SU-DHL-6 (cell line): ENCODE results near the gene PHACTR1.

Source experiments
- H2AFZ ChIP-seq: fragments of 200-600 bp; sonication (generic); 2 replicates; pipeline ENCODE4 v1.6.1; 2014; ENCODE audit warnings: low read depth, mild to moderate bottlenecking, moderate library complexity, mixed read lengths, antibody characterized with exemption, low read length; ENCODE audit not compliant: severe bottlenecking
- H3F3A ChIP-seq: fragments of 200-600 bp; shearing (Covaris generic); 2 replicates; pipeline ENCODE4 v1.6.0; 2016; ENCODE audit warnings: antibody characterized with exemption, mild to moderate bottlenecking; ENCODE audit not compliant: insufficient read depth
- H3K27ac ChIP-seq: fragments of 200-600 bp; sonication (generic); 2 replicates; pipeline ENCODE4 v1.5.1; 2016; ENCODE audit warnings: low read depth, mild to moderate bottlenecking, low read length, moderate library complexity, mixed read lengths
- H3K27me3 ChIP-seq: fragments of 200-600 bp; sonication (generic), shearing (Covaris generic); 2 replicates; pipeline ENCODE4 v1.6.0; 2014; ENCODE audit warnings: mild to moderate bottlenecking, low read length
- H3K36me3 ChIP-seq: fragments of 200-600 bp; sonication (generic); 2 replicates; pipeline ENCODE4 v1.6.1; 2014; ENCODE audit warnings: mild to moderate bottlenecking, low read length, mixed read lengths
- H3K4me2 ChIP-seq: fragments of 300-600, 200-600 bp; shearing (Covaris generic), sonication (generic); 2 replicates; pipeline ENCODE4 v1.6.0; 2014; ENCODE audit warnings: low read length, low read depth, mild to moderate bottlenecking; ENCODE audit not compliant: poor library complexity, severe bottlenecking
- H3K4me3 ChIP-seq: fragments of 200-600 bp; sonication (generic); 2 replicates; pipeline ENCODE4 v1.5.1; 2014; ENCODE audit warnings: antibody characterized with exemption, low read length, mild to moderate bottlenecking, mixed read lengths; ENCODE audit not compliant: insufficient read depth, poor library complexity, severe bottlenecking
- H3K79me2 ChIP-seq: fragments of 200-600 bp; sonication (generic); 2 replicates; pipeline ENCODE4 v1.6.1; 2014; ENCODE audit warnings: mild to moderate bottlenecking, low read length, moderate library complexity; ENCODE audit not compliant: insufficient read depth
- H3K9ac ChIP-seq: fragments of 200-600 bp; sonication (generic); 2 replicates; pipeline ENCODE4 v1.7.0; 2014; ENCODE audit warnings: mild to moderate bottlenecking, low read length
- H3K9me2 ChIP-seq: fragments of 200-600 bp; sonication (generic); replicated peaks from 2 replicates; pipeline ENCODE4 v1.6.1; 2014; ENCODE audit warnings: low read length; ENCODE audit not compliant: insufficient read depth
- H3K9me3 ChIP-seq: fragments of 200-600 bp; sonication (generic); 2 replicates; pipeline ENCODE4 v1.6.1; 2014; ENCODE audit warnings: low read length, mixed read lengths; ENCODE audit not compliant: insufficient read depth
- H4K20me1 ChIP-seq: fragments of 200-600 bp; sonication (generic); 2 replicates; pipeline ENCODE4 v1.6.1; 2014; ENCODE audit warnings: low read depth, mild to moderate bottlenecking, antibody characterized with exemption, low read length, moderate library complexity, mixed read lengths
- CTCF ChIP-seq: fragments of 200-600 bp; sonication (generic); IDR thresholded peaks from one replicate; pipeline ENCODE4 v1.5.1; 2017; ENCODE audit warnings: antibody characterized with exemption, mild to moderate bottlenecking, low read length, moderate library complexity; ENCODE audit not compliant: insufficient read depth, poor library complexity, severe bottlenecking
- EZH2phosphoT487 ChIP-seq: fragments of 200-600 bp; sonication (generic), shearing (Covaris generic); conservative IDR thresholded peaks from 2 replicates; pipeline ENCODE4 v1.6.1; 2018; ENCODE audit warnings: mild to moderate bottlenecking, antibody characterized with exemption, low read length, moderate library complexity, mixed read lengths

The PHACTR1 gene

GRCh38 chr6:12811519-12811918 lies 95.0 kb downstream of the PHACTR1 start:
- H3K9me3 ChIP-seq = no peaks in the 10 kb centered on the region
- H4K20me1 ChIP-seq = no peaks in the 10 kb centered on the region
- no peaks in the 10 kb centered on the region for H3K79me2 ChIP-seq
- H3K27me3 ChIP-seq = no peaks in the 10 kb centered on the region
- H3K9me2 ChIP-seq = no peaks in the 10 kb centered on the region
- H3F3A ChIP-seq = no peaks in the 10 kb centered on the region
- H3K27ac ChIP-seq = no peak overlapping the region
- H3K9ac ChIP-seq = no peak overlapping the region
- no peak overlapping the region for H3K4me2 ChIP-seq
- no peaks in the 10 kb centered on the region for H3K36me3 ChIP-seq
- no peak overlapping the region for H3K4me3 ChIP-seq
- no peak for TF ChIP-seq CTCF
- TF ChIP-seq EZH2phosphoT487 = no peak
- H2AFZ ChIP-seq = no peak overlapping the region

- Histone ChIP-seq H3K27ac (no peak overlapping the region), H4K20me1 (no peaks in the 10 kb centered on the region), H3K9me2 (no peaks in the 10 kb centered on the region), H3K27me3 (no peaks in the 10 kb centered on the region), H3F3A (no peaks in the 10 kb centered on the region), H3K79me2 (no peaks in the 10 kb centered on the region), H3K4me3 (no peak overlapping the region), H3K4me2 (no peak overlapping the region), H3K36me3 (no peaks in the 10 kb centered on the region), H2AFZ (no peak overlapping the region), H3K9ac (no peak overlapping the region), H3K9me3 (no peaks in the 10 kb centered on the region)
- TF ChIP-seq EZH2phosphoT487 (no peak), CTCF (no peak)
Measured at GRCh38 chr6:12813321-12813720, 96.8 kb downstream of the PHACTR1 start.

GRCh38 chr6:12814015-12814414 lies 97.4 kb downstream of the PHACTR1 start:
- H3K9ac ChIP-seq = no peak overlapping the region
- H3F3A ChIP-seq = no peaks in the 10 kb centered on the region
- no peaks in the 10 kb centered on the region for H3K36me3 ChIP-seq
- TF ChIP-seq CTCF (no peak), EZH2phosphoT487 (no peak)
- no peak overlapping the region for H3K4me2 ChIP-seq
- H4K20me1 ChIP-seq = no peaks in the 10 kb centered on the region
- H3K27ac ChIP-seq = no peak overlapping the region
- no peaks in the 10 kb centered on the region for H3K9me2 ChIP-seq
- H3K79me2 ChIP-seq = no peaks in the 10 kb centered on the region
- no peaks in the 10 kb centered on the region for H3K27me3 ChIP-seq
- no peak overlapping the region for H3K4me3 ChIP-seq
- no peaks in the 10 kb centered on the region for H3K9me3 ChIP-seq
- no peak overlapping the region for H2AFZ ChIP-seq

GRCh38 chr6:12815089-12815488 lies 98.5 kb downstream of the PHACTR1 start:
- Histone ChIP-seq H3K9me3 (no peaks in the 10 kb centered on the region), H3K27ac (no peak overlapping the region), H4K20me1 (no peaks in the 10 kb centered on the region), H2AFZ (no peak overlapping the region), H3K9me2 (no peaks in the 10 kb centered on the region), H3K79me2 (no peaks in the 10 kb centered on the region), H3F3A (no peaks in the 10 kb centered on the region), H3K9ac (no peak overlapping the region), H3K4me3 (no peak overlapping the region), H3K27me3 (no peaks in the 10 kb centered on the region), H3K36me3 (no peaks in the 10 kb centered on the region), H3K4me2 (no peak overlapping the region)
- TF ChIP-seq EZH2phosphoT487 (no peak), CTCF (no peak)
